T-helper 2 cell treated with Interferon-gamma antibody and Interleukin-4, amounts not matched to agents 5 μg/mL and 100 μg/mL, for 36 hours (primary cell): ENCODE results near the gene IFITM2.

ENCODE experiments used
- DNase-seq: peaks from one replicate; pipeline ENCODE4 v3.0.0; 2021; ENCODE audit warnings: low spot score
- H3K27ac Mint-ChIP-seq: one replicate; pipeline ENCODE4 v1.8.0; 2021; ENCODE audit warnings: mild to moderate bottlenecking, mixed read lengths
- H3K27me3 Mint-ChIP-seq: one replicate; pipeline ENCODE4 v1.8.0; 2021; ENCODE audit warnings: low read depth, mixed read lengths
- H3K36me3 Mint-ChIP-seq: one replicate; pipeline ENCODE4 v1.8.0; 2021; ENCODE audit warnings: low read depth, mixed read lengths
- H3K4me1 Mint-ChIP-seq: one replicate; pipeline ENCODE4 v1.8.0; 2021; ENCODE audit warnings: low read depth, mixed read lengths
- H3K4me3 Mint-ChIP-seq: one replicate; pipeline ENCODE4 v1.8.0; 2022; ENCODE audit warnings: mild to moderate bottlenecking, moderate library complexity, mixed read lengths
- H3K9me3 Mint-ChIP-seq: one replicate; pipeline ENCODE4 v1.8.0; 2021; ENCODE audit warnings: mixed read lengths

Gene IFITM2

GRCh38 chr11:293852-294661 is 13.6 kb upstream of the IFITM2 start:
- peaks cover 4% of the 10 kb centered on the region for H3K36me3 Mint-ChIP-seq
- H3K9me3 Mint-ChIP-seq, result no peaks in the 10 kb centered on the region
- no peak overlapping the region for H3K4me3 Mint-ChIP-seq
- peaks cover 7% of the 10 kb centered on the region for H3K4me1 Mint-ChIP-seq
- H3K27me3 Mint-ChIP-seq, result no peaks in the 10 kb centered on the region
- no peak overlapping the region for H3K27ac Mint-ChIP-seq
- DNase-seq, result no peak

- no peak overlapping the region for H3K4me3 Mint-ChIP-seq
- DNase-seq, result no peak
- H3K9me3 Mint-ChIP-seq, result no peaks in the 10 kb centered on the region
- H3K4me1 Mint-ChIP-seq, result peaks cover 7% of the 10 kb centered on the region
- H3K27ac Mint-ChIP-seq, result no peak overlapping the region
- H3K27me3 Mint-ChIP-seq, result no peaks in the 10 kb centered on the region
- H3K36me3 Mint-ChIP-seq, result peaks cover 4% of the 10 kb centered on the region
Observed at GRCh38 chr11:294780-295179, 12.8 kb upstream of the IFITM2 start.

- no peak for DNase-seq
- Mint-ChIP-seq H3K4me1 (peaks cover 7% of the 10 kb centered on the region), H3K4me3 (no peak overlapping the region)
Observed at GRCh38 chr11:295351-296170, 12.1 kb upstream of the IFITM2 start.

GRCh38 chr11:296171-297050 is 11.2 kb upstream of the IFITM2 start:
- Mint-ChIP-seq H3K4me3 (no peak overlapping the region), H3K9me3 (no peaks in the 10 kb centered on the region), H3K27ac (no peak overlapping the region), H3K27me3 (peaks cover 10% of the 10 kb centered on the region), H3K4me1 (peaks cover 5% of the 10 kb centered on the region), H3K36me3 (no peaks in the 10 kb centered on the region)
- DNase-seq, result no peak

More at GRCh38 chr11:295351-296170, 12.1 kb upstream of the IFITM2 start:
- H3K27me3 Mint-ChIP-seq, result peaks cover 5% of the 10 kb centered on the region
- H3K36me3 Mint-ChIP-seq, result peaks cover 4% of the 10 kb centered on the region
- no peaks in the 10 kb centered on the region for H3K9me3 Mint-ChIP-seq
- no peak overlapping the region for H3K27ac Mint-ChIP-seq

- Mint-ChIP-seq H3K27ac (peak overlapping the region; percentile 60), H3K4me3 (no peak overlapping the region), H3K4me1 (peaks cover 5% of the 10 kb centered on the region), H3K27me3 (peaks cover 10% of the 10 kb centered on the region), H3K36me3 (no peaks in the 10 kb centered on the region), H3K9me3 (no peaks in the 10 kb centered on the region)
- no peak for DNase-seq
Observed at GRCh38 chr11:297051-297585, 10.5 kb upstream of the IFITM2 start.

- Mint-ChIP-seq H3K9me3 (no peaks in the 10 kb centered on the region), H3K27ac (peak overlapping the region; percentile 60), H3K36me3 (no peaks in the 10 kb centered on the region), H3K4me3 (peak overlapping the region; percentile 8), H3K4me1 (peaks cover 6% of the 10 kb centered on the region), H3K27me3 (peaks cover 10% of the 10 kb centered on the region)
- no peak for DNase-seq
Observed at GRCh38 chr11:297586-298405, 9.8 kb upstream of the IFITM2 start.

GRCh38 chr11:298406-299065 is 9.1 kb upstream of the IFITM2 start:
- H3K36me3 Mint-ChIP-seq, result no peaks in the 10 kb centered on the region
- H3K27ac Mint-ChIP-seq, result no peak overlapping the region
- peaks cover 10% of the 10 kb centered on the region for H3K27me3 Mint-ChIP-seq
- H3K4me1 Mint-ChIP-seq, result peaks cover 8% of the 10 kb centered on the region
- no peaks in the 10 kb centered on the region for H3K9me3 Mint-ChIP-seq
- H3K4me3 Mint-ChIP-seq, result no peak overlapping the region
- DNase-seq, result no peak

GRCh38 chr11:299081-299891 is 8.3 kb upstream of the IFITM2 start, which contains the start of gene IFITM5:
Gene IFITM5 (minus strand): TSS chr11:299526. CDS start chr11:299490, 36 bp downstream.
- H3K36me3 Mint-ChIP-seq, result no peaks in the 10 kb centered on the region
- DNase-seq, result no peak
- peaks cover 8% of the 10 kb centered on the region for H3K4me1 Mint-ChIP-seq
- H3K4me3 Mint-ChIP-seq, result no peak within 1 kb of the TSS
- H3K9me3 Mint-ChIP-seq, result no peaks in the 10 kb centered on the region
- H3K27me3 Mint-ChIP-seq, result peaks cover 10% of the 10 kb centered on the region
- no peak within 1 kb of the TSS for H3K27ac Mint-ChIP-seq

GRCh38 chr11:299951-300735 is 7.5 kb upstream of the IFITM2 start:
- no peak for DNase-seq
- Mint-ChIP-seq H3K36me3 (no peaks in the 10 kb centered on the region), H3K27ac (no peak overlapping the region), H3K27me3 (peaks cover 10% of the 10 kb centered on the region), H3K4me3 (no peak overlapping the region), H3K4me1 (peaks cover 8% of the 10 kb centered on the region), H3K9me3 (no peaks in the 10 kb centered on the region)

- DNase-seq, result no peak
- H3K36me3 Mint-ChIP-seq, result peaks cover 5% of the 10 kb centered on the region
- H3K9me3 Mint-ChIP-seq, result no peaks in the 10 kb centered on the region
- H3K27me3 Mint-ChIP-seq, result peaks cover 10% of the 10 kb centered on the region
- H3K4me3 Mint-ChIP-seq, result no peak overlapping the region
- H3K4me1 Mint-ChIP-seq, result peaks cover 25% of the 10 kb centered on the region
- no peak overlapping the region for H3K27ac Mint-ChIP-seq
Observed at GRCh38 chr11:303363-303762, 4.3 kb upstream of the IFITM2 start.

- H3K36me3 Mint-ChIP-seq, result peaks cover 10% of the 10 kb centered on the region
- peaks cover 25% of the 10 kb centered on the region for H3K4me1 Mint-ChIP-seq
- peaks cover 10% of the 10 kb centered on the region for H3K27me3 Mint-ChIP-seq
- H3K4me3 Mint-ChIP-seq, result no peak overlapping the region
- DNase-seq, result no peak
- H3K27ac Mint-ChIP-seq, result no peak overlapping the region
- no peaks in the 10 kb centered on the region for H3K9me3 Mint-ChIP-seq
Observed at GRCh38 chr11:304061-304506, 3.5 kb upstream of the IFITM2 start.
